HG03025 (cell line): ENCODE measurements around the gene TXNDC8.

ENCODE experiments used
- ATAC-seq: cut with Tn5 transposase; IDR thresholded peaks from one replicate; pipeline ENCODE4 v1.9.1; 2021; ENCODE audit warnings: mild to moderate bottlenecking, moderate library complexity; ENCODE audit not compliant: unreplicated experiment, low FRiP score

The TXNDC8 gene

DNA sequence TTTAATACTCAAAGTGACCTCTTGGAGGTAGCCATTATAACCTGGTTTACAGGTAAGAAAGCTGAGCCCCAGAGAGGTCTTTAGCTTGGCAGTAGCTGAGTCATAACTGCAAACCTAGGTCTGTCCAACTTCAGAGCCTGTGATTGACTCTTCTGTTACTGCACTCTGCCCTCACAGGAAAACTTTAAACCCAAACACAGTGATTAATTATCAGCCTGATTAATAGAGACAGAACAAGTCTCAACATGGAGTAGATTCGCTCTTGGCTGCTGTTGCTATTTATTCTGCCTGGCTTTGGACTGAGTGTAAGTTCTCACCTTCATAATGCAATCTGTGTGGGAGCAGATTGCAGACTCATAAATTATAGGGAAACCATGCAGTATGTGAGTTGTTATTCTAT lies 53.9 kb downstream of the TXNDC8 start:
- no peak for ATAC-seq

DNA sequence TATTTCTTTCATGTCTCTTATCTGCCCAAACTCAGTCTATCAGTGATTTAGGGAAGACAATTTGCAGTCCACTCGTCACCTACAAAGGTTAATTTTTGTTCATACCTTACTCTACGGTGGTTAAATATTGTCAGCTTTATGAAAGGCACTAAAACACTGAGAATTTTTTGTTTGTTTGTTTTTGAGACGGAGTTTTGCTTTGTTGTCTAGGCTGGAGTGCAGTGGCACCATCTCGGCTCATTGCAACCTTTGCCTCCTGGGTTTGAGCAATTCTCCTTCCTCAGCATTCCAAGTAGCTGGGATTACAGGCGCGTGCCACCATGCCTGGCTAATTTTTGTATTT lies 55.0 kb downstream of the TXNDC8 start:
- no peak for ATAC-seq

DNA sequence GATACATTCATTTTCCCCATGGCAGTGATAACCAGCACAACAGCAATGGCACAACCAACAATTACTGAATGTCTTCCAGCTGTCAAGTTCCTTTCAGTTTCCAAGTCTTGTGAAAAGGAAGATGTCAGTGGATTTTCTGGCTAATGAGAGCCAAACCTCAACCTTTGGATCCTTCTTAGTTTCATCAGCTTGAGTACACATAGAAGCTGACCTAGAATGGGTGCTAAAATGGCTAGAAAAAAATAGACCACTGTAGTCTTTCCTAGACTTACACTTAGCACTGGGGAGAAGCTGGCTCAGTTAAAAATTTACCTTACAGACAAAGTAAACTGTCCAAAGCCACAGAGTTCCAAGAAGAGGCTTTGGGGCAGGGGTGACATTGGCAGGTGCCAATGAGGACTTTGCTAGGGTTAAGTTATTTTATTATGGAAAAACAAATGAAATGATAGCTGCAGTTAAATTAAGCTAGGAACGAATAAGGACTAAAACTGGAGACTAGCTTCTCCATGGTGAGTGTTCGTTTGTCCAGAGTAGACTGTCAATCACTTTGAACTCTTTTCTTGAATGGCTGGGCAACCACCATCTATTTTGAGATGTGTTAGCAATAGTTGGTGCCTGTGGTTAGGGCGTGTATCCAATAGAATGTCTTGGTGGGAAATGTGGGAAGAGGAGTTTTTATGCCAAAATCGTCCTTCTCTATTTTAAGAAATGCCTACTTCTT lies 55.5 kb downstream of the TXNDC8 start:
- ATAC-seq: no peak

DNA sequence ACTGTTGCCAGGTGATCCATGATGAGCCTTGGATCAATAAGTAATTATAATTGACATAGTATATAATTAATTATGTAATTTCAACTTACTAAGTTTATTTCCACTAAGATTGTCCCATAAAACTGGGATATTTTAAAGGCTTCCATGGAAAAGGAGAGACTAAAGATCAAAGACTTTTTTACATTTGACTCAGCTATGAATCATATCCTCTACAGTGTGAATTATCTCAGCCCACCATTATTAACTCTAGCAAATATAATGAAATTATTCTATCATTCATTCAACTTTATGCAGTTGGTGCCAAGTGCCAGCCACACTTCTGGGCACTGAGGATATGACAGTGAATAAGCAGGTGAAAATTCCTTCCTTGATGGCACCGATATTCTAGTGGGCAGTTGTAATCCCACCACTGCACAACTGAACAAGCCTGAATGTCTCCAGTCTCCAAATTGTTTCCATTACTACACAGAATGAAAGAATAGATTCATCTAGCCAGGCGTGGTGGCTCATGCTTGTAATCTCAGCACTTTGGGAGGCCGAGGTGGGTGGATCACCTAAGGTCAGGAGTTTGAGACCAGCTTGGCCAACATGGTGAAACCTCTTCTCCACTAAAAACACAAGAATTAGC lies 59.5 kb downstream of the TXNDC8 start:
- no peak for ATAC-seq

DNA sequence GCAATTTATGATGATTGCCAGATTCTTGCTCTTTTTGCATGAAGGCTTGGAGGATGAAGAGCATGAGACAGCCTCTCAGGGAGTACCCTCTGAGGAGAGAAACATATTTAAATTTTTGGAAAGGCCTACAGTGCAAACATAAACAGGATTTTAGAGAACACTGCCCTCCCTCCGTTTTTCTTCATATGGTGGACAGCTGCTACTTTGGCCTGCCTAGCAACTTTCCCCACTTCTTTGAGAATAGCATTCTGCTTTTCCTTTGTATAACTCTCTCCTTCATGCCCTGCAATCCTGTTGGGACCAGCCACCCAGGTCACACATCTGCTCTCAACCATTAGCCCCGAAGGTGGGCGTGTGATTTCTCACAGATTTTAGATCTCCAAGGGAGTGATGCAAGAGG lies 60.9 kb downstream of the TXNDC8 start:
- ATAC-seq: no peak

DNA sequence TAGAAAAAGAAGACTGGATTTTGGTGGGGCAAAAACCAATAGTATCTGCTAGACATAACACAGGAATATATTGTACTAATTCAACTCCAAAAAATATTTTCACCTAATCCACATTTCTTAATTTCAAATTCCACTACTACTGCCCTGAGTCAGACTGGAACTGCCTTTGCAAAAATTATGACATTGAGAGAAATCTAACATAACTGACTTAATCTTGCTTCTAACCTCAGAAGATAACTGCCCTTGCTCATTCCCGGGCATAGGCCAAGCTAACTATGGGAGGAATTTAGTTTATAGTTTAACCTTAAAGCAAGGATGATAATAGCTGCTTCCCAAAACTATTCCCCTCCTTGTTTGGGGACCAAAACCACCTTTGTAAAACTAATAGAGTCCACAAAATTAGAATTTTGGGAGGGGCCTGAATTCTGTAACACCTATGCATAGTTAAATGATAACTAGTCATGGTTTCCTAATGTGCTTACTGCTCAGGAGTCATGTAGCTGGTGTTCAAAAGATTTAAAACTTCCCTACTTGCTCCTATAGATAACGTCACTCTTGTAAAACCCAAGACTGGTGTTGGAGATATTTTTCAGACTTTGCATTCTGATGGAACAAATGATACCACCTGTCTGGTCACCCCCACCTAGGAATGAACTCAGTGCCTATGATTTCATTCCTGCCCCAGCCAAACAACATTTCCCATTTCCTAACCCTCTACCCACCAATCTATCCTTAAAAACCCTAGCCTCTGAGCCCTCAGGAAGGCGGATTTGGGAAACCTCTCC lies 67.3 kb downstream of the TXNDC8 start:
- ATAC-seq: no peak

DNA sequence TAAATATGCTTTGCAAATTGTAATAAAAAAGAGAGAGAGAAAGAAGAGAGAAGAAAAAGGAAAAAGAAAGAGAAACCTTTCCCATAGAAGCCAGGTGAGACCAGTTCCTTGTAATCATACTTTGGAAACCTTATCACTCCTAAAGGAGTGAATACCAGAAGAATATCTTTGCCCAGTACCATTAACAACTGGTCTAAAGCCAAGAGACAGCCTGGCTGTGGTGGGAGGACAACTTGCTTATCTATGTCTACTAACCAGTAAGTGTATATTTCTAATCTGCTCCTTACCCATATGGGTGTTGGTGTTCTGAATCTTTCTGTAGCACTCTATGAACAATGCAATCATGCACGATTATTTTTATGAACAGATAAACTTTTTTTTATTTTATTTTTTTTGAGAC lies 70.9 kb downstream of the TXNDC8 start:
- ATAC-seq: no peak

DNA sequence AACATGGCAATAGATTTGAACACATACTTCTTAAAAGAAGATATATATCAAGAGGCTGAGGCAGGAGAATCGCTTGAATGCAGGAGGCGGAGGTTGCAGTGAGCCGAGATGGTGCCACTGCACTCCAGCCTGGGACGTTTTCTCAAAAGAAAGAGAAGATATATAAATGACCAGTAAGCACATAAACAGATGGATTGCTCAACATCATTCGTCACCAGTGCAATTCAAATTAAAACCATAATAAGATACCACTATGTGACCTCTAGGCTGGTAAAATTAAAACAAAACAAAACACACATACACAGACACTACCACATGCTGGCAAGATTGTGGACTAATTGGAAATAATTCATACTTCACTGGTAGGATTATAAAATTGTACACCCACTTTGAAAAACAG lies 76.0 kb downstream of the TXNDC8 start:
- ATAC-seq: no peak

DNA sequence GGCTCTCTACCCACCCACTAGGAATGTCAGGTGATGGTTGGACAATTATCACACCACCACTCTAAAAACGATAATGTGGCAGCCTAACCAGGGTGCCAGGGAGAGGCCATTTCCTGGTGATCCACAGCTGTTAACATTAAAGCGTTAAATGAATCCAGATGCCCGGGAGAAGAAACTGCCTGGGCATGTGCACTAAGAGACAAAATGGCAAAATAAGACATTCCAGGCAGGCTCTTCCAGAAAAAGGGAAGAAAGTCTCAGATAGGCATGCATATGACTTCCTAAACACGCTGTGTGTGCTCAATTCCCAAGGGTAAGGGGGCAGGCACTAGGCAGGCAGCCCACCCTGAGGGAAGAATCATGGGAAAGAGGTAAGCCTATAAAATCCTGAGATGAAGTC lies 76.8 kb downstream of the TXNDC8 start:
- no peak for ATAC-seq

DNA sequence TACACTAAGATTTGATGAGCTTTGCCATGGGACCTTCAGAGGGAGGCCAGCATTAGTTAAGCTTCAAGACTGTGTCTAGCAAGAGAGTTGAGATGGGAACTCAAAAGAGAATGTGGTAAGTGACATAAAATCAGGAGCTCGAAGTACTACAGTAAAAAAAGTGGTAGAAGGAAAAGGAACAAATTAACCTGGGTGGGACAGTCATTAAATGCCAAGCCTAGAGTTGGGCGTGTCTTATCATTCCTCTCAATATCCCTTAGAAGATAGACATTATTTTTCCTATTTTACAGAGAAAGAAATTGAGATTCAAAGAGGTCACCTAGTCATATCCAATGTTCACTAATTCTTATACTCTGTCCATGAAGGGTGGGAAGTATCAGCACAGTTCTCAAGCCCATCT lies 78.1 kb downstream of the TXNDC8 start:
- ATAC-seq: no peak

DNA sequence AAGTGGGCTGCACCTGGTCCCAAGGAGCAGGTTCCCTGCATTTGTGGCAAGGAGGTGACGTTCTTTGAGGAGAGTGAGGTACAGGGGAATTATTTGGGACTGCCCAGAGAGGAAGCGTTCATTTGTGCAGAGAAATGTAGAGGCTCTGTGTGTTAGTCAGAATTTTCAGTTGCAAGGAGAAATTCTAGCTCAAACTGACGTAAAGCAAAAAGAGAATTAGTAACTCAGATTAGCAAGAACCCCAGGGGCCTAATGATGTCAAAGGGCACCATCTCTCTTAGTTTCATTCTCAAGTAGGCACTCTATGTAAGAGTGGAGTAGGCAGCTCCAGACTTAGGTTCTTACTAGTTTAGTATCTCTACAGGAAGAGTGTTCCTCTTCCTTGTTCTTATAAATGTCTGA lies 79.0 kb downstream of the TXNDC8 start:
- ATAC-seq: no peak

DNA sequence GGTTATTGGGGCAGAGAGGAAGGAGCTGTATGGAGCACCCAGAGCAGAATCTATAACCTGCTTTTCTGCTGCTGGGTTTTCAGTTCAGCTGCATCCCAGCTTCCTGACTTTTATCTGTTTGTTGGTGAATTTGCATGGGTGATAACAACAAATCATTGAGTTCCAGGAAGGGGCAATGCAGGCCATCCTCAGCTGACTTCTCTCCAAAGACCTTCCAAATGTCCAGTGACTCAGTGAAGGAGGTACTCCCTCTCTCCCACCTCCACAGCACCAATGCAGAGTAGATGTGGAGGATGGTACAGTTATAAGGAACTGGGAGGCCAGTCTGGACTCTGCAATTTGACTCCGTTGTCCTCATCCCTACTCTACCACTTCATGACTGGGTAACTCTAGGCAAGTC lies 79.7 kb downstream of the TXNDC8 start:
- ATAC-seq: no peak

DNA sequence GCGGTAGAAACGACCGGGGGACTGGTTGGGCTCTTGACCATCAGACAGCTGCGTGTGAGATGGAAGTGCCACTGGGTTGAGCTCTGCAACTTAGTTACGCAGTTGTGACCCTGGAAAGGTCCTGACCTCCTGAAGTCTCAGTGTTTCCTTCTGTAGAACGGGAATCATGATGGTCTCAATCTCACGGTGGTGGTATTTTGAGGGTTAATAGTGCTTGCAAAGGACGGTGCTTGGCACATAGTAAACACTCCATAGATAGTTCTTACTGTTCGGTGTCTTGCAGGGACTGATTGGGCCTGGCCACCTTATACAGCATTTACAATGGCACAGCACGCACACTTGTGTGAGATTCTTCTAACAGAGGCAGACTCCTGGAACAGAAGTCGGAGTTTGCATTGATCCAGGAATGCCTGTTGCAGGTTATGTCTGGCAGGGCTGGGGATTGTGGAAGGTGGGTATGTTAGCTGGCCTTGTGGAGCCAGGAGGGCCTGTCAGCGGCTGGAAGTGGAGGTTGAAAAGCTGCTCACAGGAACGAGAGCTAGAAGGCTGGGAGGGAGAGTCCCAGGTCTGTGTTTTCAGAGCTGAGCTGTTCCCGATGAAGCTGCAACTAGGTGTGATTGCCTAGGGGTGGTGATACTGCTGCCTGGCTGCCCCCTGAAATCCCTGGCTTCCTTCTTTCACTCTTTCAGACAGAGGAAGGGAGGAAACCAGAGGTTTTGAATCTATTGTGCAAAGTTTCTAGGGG lies 80.4 kb downstream of the TXNDC8 start:
- no peak for ATAC-seq

DNA sequence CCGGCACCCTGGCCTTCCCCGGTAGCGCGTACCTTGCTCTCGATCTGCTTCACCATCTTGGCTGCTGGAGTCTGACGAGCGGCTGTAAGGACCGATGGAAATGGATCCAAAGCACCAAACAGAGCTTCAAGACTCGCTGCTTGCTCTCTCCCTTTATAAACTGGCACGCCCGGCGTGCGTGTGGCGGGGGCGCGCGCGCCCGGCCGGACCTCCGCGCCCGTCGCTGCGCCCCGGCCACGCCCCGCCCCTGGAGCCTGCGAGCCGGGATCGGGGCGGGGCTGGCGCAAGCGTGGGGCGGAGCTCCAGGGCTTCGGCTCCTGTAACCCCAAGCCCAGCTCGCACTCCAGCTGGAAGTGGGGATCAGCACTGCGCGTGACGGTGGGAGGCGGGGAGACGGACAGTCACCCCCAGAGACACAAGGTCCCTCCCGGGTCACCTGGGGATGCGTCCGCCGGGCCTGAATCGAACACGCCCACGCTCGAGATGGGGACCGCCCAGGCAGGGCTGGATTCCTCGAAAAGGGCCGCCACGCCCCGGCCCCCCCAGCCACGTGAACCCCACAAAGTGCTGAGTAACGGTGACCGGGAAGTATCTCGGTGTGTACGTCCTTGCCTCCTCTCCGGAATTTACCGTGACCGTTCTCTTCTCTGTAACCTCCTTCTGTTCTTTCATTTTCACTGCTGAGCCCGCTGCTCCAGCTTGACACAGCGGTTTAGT lies 81.1 kb downstream of the TXNDC8 start, which contains the start of gene TXN:
Gene TXN (minus strand): TSS at position 128 of the 717 bp plus-strand sequence. CDS start 72 bp downstream, at position 56.
- peak; percentile 70 for ATAC-seq

DNA sequence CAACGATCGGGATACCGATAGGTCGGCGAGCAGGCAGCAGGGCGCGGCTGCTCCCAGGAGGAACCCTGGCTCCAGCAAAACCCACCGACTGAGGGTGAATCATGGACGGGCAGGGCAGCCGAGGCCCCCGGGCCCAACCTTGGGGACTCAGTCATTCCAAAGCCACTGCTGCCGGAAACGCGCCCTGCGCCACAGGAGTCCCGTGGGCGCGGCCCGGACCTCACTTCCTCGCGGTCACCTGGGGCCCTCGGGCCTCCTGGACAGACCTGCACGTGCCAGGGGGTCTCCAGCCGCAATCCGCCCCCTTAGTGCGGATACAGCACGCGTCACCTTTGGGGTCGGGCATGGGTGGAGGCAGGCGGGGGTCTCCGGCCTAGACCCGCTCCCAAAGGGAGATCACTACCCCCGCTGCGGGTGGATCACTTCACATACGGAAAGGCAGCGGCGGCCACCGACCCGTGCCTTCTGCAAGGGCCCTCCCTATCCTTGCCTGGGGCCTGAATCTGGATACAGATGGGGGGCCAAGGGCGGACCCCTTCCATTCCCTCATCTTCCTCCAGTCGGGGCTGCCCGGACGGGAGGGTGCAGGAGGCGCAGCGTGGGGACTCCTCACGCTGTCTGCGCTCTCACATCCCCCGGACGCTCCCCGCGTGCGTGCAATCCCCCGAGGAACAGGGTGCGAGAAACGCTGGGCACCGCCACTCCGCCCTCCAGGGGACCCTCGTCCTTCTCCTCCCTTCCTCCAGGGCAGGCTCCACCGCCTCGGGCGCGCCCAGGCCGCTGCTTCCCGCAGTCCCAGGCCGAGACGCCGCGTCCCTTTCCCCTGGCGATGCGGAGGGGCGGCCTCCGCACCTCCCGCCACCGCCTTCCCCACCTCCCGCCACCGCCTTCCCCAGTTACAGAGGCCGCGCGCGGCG lies 81.9 kb downstream of the TXNDC8 start:
- peak; percentile 23 for ATAC-seq

DNA sequence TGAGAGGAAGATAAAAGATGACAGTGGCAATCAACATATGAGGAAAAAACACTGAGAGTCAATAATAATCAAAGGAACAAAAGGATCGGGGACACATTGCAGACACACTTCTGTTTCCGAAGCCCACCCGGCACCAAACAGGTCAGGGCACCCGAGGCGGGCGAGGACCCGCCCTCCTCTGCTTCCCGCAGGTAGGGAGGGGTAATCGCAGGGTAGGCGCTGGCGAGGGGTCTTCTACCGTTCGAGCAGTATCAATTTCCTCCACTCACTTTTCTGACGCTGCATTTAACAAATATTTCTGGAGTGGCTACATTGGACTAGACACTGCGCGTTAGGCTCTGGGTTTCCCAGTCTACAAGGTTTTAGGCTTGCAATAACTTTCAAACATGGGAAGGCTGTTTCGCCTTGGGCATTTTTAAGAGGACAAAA lies 82.6 kb downstream of the TXNDC8 start:
- ATAC-seq: no peak

DNA sequence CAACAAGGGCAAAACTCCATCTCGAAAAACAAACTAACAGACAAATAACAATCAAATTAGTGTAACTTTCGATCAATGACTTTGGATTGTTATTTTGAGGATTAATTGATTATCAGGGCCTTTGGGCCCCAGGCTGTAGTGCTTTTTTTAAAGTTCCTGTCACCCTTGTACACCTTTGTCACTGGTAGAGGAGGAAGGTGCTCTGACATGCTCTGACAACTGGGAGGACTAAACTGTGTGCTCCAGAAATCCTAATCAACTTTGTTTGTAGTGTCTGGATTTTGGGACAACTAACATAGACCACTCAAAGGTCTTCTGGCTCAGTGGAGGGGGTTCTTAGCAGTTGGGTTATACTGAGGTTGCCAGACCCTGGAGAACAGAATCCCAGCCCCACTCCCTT lies 83.2 kb downstream of the TXNDC8 start:
- no peak for ATAC-seq
